Measurements from ENCODE around the gene NAT9.
A peak's percentile ranks its signal among the peaks of the same experiment; 100 is the strongest.

- TF ChIP-seq CTCF (conservative IDR thresholded peaks at IDR 0.05; ENCODE audit: low read depth, low read length) (peak; percentile 12; the same call in 1 of the 2 replicates), MAFK (IDR thresholded peaks at IDR 0.05; ENCODE audit: low read depth, low read length) (no peak)
Observed at GRCh38 chr17:74748279-74748528, 27.9 kb downstream of the NAT9 start.

Data from IMR-90 (cell line).